Uterus (tissue), 4 donors: ENCODE results near the gene MBD5. TPM values are rescaled to one million over a fixed set of nuclear protein-coding genes. Genes with fewer than 3 reads are reported as not detected.
A peak's percentile ranks its signal among the peaks of the same experiment; 100 is the strongest.

Experiments
- DNase-seq, 2 donors: peaks; one replicate each; pipeline ENCODE4 v3.0.0-alpha.2; 2019 to 2020
- H3K27ac ChIP-seq, 2 donors: fragments of 200-600 bp; sonication (generic); 1 replicate in 1 of 2; 2 replicates in 1 of 2; pipeline ENCODE4 v1.5.1; 2016 to 2018
- H3K27me3 ChIP-seq, 2 donors: fragments of 200-600 bp; sonication (generic); one replicate each; pipeline ENCODE4 v1.5.1; 2018 to 2019; ENCODE audit warnings: control low read depth in 1 of 2
- H3K36me3 ChIP-seq, 2 donors: fragments of 200-600 bp; sonication (generic); one replicate each; pipeline ENCODE4 v1.5.1; 2019; ENCODE audit warnings: control low read depth in 1 of 2
- H3K4me1 ChIP-seq, 2 donors: fragments of 200-600 bp; sonication (generic); one replicate each; pipeline ENCODE4 v1.5.1; 2018 to 2019; ENCODE audit warnings: control low read depth in 1 of 2
- H3K4me3 ChIP-seq, 2 donors: fragments of 200-600 bp; sonication (generic); 1 replicate in 1 of 2; 2 replicates in 1 of 2; pipeline ENCODE4 v1.5.1; 2018 to 2019; ENCODE audit warnings: mild to moderate bottlenecking in 1 of 2
- H3K9me3 ChIP-seq, 2 donors: fragments of 200-600 bp; sonication (generic); one replicate each; pipeline ENCODE4 v1.5.1; 2019; ENCODE audit warnings: control low read depth in 1 of 2
- CTCF ChIP-seq, 4 experiments: fragments of 200-600 bp in 2 of 4; fragments of 450-650 bp in 2 of 4; sonication (generic) in 2 of 4; IDR thresholded peaks; one replicate each; pipeline ENCODE4 v1.5.1; 2016 to 2019; ENCODE audit warnings: antibody characterized with exemption in 4 of 4, mild to moderate bottlenecking in 2 of 4, moderate library complexity in 1 of 4
- POLR2A ChIP-seq, 2 donors: fragments of 450-650 bp; IDR thresholded peaks; one replicate each; pipeline ENCODE4 v1.6.1; 2016; ENCODE audit warnings: antibody characterized with exemption in 2 of 2, mild to moderate bottlenecking in 1 of 2, moderate library complexity in 1 of 2
- intact Hi-C: fragments of 100-400 bp; cut with DNase I; formaldehyde crosslinking; loops from one replicate; pipeline ENCODE4 v1.15.1; 2023; ENCODE audit warnings: low total_unique reads
- total RNA-seq, 4 donors: library from RNA; depleted of rRNA in 3 of 4; stranded (reverse); fragments of >200 nt in 3 of 4; gene quantifications; one replicate each; pipeline versions ENCODE4 v1.1.0 to v1.2.4, GENCODE V29; 2014 to 2023
- donor health status: DM: yes; HTN: yes; CAD: no.

Gene MBD5
- total RNA-seq, 4 donors from 2014 or later, result 17.4 to 77.9 (median 51.5) TPM

GRCh38 chr2:148545390-148546256, 524.7 kb downstream of the MBD5 start:
- no peak for DNase-seq
- no peak for TF ChIP-seq POLR2A (IDR thresholded peaks at IDR 0.05)
- no peak for TF ChIP-seq CTCF (IDR thresholded peaks at IDR 0.05)
- intact Hi-C loops, result no loop called here
- Histone ChIP-seq H3K36me3 (no peaks in the 10 kb centered on the region), H3K4me1 (no peaks in the 10 kb centered on the region), H3K9me3 (no peaks in the 10 kb centered on the region), H3K27ac (no peak overlapping the region), H3K4me3 (no peak overlapping the region), H3K27me3 (no peaks in the 10 kb centered on the region)

DNA sequence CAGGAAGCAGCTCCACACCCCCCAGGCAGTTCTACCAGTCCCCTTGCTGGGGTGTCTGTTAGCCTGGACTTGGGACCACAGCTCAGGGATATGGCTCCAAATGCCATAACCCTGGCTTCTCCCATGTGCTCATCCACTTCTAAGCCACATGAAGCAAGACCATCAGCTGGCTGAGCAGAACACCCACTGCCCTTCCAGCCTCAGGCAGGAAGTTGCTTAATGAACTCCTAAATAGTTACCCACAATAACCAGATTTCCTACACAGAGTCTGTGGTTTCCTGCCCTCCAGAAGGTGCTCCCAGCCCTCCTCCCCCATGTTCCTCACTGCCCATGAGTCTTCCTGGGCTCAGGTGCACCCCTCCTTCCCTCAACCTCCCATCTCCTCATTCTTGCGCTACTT, 525.4 kb downstream of the MBD5 start:
- H3K27ac ChIP-seq, result no peak overlapping the region
- no peaks in the 10 kb centered on the region for H3K4me1 ChIP-seq
- H3K4me3 ChIP-seq, result no peak overlapping the region
- TF ChIP-seq CTCF (IDR thresholded peaks at IDR 0.05) (no peak), POLR2A (IDR thresholded peaks at IDR 0.05) (no peak)
- H3K36me3 ChIP-seq, result no peaks in the 10 kb centered on the region
- H3K27me3 ChIP-seq, result no peaks in the 10 kb centered on the region
- no peaks in the 10 kb centered on the region for H3K9me3 ChIP-seq
- no peak for DNase-seq
- intact Hi-C loops, result no loop called here

GRCh38 chr2:148548716-148549400, 528.0 kb downstream of the MBD5 start:
- H3K27me3 ChIP-seq, result no peaks in the 10 kb centered on the region
- H3K4me3 ChIP-seq, result no peak overlapping the region
- no peak overlapping the region for H3K27ac ChIP-seq
- H3K4me1 ChIP-seq, result no peaks in the 10 kb centered on the region
- intact Hi-C loops, result no loop called here
- H3K36me3 ChIP-seq, result no peaks in the 10 kb centered on the region
- no peaks in the 10 kb centered on the region for H3K9me3 ChIP-seq
- TF ChIP-seq POLR2A (IDR thresholded peaks at IDR 0.05) (no peak), CTCF (IDR thresholded peaks at IDR 0.05) (no peak)
- DNase-seq, result no peak

GRCh38 chr2:148552675-148553331, 531.9 kb downstream of the MBD5 start:
- H3K27ac ChIP-seq, result no peak overlapping the region
- intact Hi-C loops, result no loop called here
- peak overlapping the region; percentile 24 to 25 for H3K4me3 ChIP-seq

More at GRCh38 chr2:148552675-148553331, 531.9 kb downstream of the MBD5 start:
- no peaks in the 10 kb centered on the region for H3K36me3 ChIP-seq
- H3K4me1 ChIP-seq, result no peaks in the 10 kb centered on the region
- TF ChIP-seq POLR2A (IDR thresholded peaks at IDR 0.05) (no peak), CTCF (IDR thresholded peaks at IDR 0.05) (no peak)
- DNase-seq, result no peak
- H3K9me3 ChIP-seq, result no peaks in the 10 kb centered on the region
- no peaks in the 10 kb centered on the region for H3K27me3 ChIP-seq
